PC-3 (cell line): ENCODE data around the gene PSAP. TPM values are rescaled to one million over a fixed set of nuclear protein-coding genes. Genes with fewer than 3 reads are reported as not detected.

Source experiments
- ATAC-seq: fragments of 200-7000 bp; cut with Tn5 transposase; 2 replicates; pipeline ENCODE4 v1.9.1; 2020; ENCODE audit warnings: mild to moderate bottlenecking, moderate library complexity
- BruUV-seq: library from RNA; stranded (reverse); fragments of 400-500 nt; replicated peaks from 2 replicates; lab custom pipeline; 2021; lab: Mats Ljungman, UMichigan
- CTCF ChIA-PET: fragments of 300-600 bp; sonication (Branson Sonifier 250); formaldehyde crosslinking; loops from one replicate; lab custom pipeline; 2022; ENCODE audit warnings: antibody characterized with exemption; lab: Charles Lee
- POLR2A ChIA-PET: fragments of 300-600 bp; sonication (Branson Sonifier 250); formaldehyde crosslinking; loops from one replicate; lab custom pipeline; 2022; ENCODE audit warnings: antibody characterized with exemption; ENCODE audit not compliant: unreplicated experiment; lab: Charles Lee
- DNase-seq: peaks from one replicate; pipeline ENCODE4 v3.0.0-alpha.2; 2015
- H2AFZ ChIP-seq: fragments of 300-600 bp; sonication (generic); 2 replicates; pipeline ENCODE4 v1.6.0; 2016; ENCODE audit warnings: antibody characterized with exemption, low read length
- H3F3A ChIP-seq: fragments of 300-600 bp; sonication (generic); one replicate; pipeline ENCODE4 v1.6.0; 2017; ENCODE audit warnings: antibody characterized with exemption, low read length, control low read depth, mild to moderate bottlenecking; ENCODE audit not compliant: unreplicated experiment
- H3K27ac ChIP-seq: fragments of 300-600 bp; sonication (generic); 2 replicates; pipeline ENCODE4 v1.5.1; 2016; ENCODE audit warnings: mild to moderate bottlenecking, low read length
- H3K27me3 ChIP-seq: fragments of 300-600 bp; sonication (generic); 2 replicates; pipeline ENCODE4 v1.6.1; 2016; ENCODE audit warnings: low read length, mixed read lengths
- H3K36me3 ChIP-seq: fragments of 300-600 bp; sonication (generic); 2 replicates; pipeline ENCODE4 v1.6.1; 2016; ENCODE audit warnings: low read depth, mixed run types, low read length, mixed read lengths
- H3K4me1 ChIP-seq: fragments of 300-600 bp; sonication (generic); 2 replicates; pipeline ENCODE4 v1.5.1; 2016; ENCODE audit warnings: low read length; ENCODE audit not compliant: insufficient read depth
- H3K4me2 ChIP-seq: fragments of 300-600 bp; sonication (generic); 2 replicates; pipeline ENCODE4 v1.6.0; 2016; ENCODE audit warnings: low read length
- H3K4me3 ChIP-seq: fragments of 300-600 bp; sonication (generic); 2 replicates; pipeline ENCODE4 v1.5.1; 2016; ENCODE audit warnings: mild to moderate bottlenecking, low read length, mixed read lengths
- H3K79me2 ChIP-seq: fragments of 300-600 bp; sonication (generic); 2 replicates; pipeline ENCODE4 v1.6.1; 2017; ENCODE audit warnings: low read length, mixed read lengths
- H3K9ac ChIP-seq: fragments of 300-600 bp; sonication (generic); 2 replicates; pipeline ENCODE4 v1.6.0; 2016; ENCODE audit warnings: mild to moderate bottlenecking, low read length
- H3K9me2 ChIP-seq: fragments of 300-600 bp; sonication (generic); replicated peaks from 2 replicates; pipeline ENCODE4 v1.6.1; 2016; ENCODE audit warnings: mixed run types, low read length, mixed read lengths
- H3K9me3 ChIP-seq: fragments of 300-600 bp; sonication (generic); 2 replicates; pipeline ENCODE4 v1.6.1; 2016; ENCODE audit warnings: low read length, mixed read lengths
- H4K20me1 ChIP-seq: fragments of 300-600 bp; sonication (generic); 2 replicates; pipeline ENCODE4 v1.6.1; 2016; ENCODE audit warnings: low read length, mixed read lengths
- CTCF ChIP-seq: fragments of 300-600 bp; sonication (generic); conservative IDR thresholded peaks from 2 replicates; pipeline ENCODE4 v1.5.1; 2017; ENCODE audit warnings: antibody characterized with exemption, low read depth, mild to moderate bottlenecking, low read length
- EZH2 ChIP-seq: fragments of 300-600 bp; sonication (generic); IDR thresholded peaks from one replicate; pipeline ENCODE4 v1.6.1; 2017; ENCODE audit warnings: antibody characterized with exemption, mild to moderate bottlenecking, low read length; ENCODE audit not compliant: unreplicated experiment
- EZH2phosphoT487 ChIP-seq: fragments of 300-600 bp; sonication (generic); IDR thresholded peaks from 2 replicates; pipeline ENCODE4 v1.6.1; 2018; ENCODE audit warnings: mild to moderate bottlenecking, antibody characterized with exemption, low read length, borderline replicate concordance
- intact Hi-C: fragments of 100-400 bp; cut with micrococcal nuclease; formaldehyde crosslinking; loops from 2 replicates; pipeline ENCODE4 v1.9.0; 2023
- total RNA-seq: library from RNA; depleted of rRNA; stranded (reverse); fragments of >200 nt; gene quantifications from 2 replicates; pipeline ENCODE4 v1.2.3, GENCODE V29; 2014

The PSAP gene
- total RNA-seq, 1 experiment from 2014 or later = 334 TPM

GRCh38 chr10:71838264-71839211, 12.5 kb downstream of the PSAP start:
- ATAC-seq = peak; percentile 71
- intact Hi-C loops = loop anchor here (2.0 kb wide), 1 partner anchor 50 kb away; no protein-coding TSS in a partner anchor

GRCh38 chr10:71837098-71837827, 13.8 kb downstream of the PSAP start:
- TF ChIP-seq EZH2phosphoT487 (no peak), CTCF (peak; percentile 43)
- peaks cover 20% of the 10 kb centered on the region for H3K4me1 ChIP-seq
- POLR2A ChIA-PET = interaction anchor here (0.7 kb wide), 1 partner anchor 86 kb away, joined by 3 read pairs; no protein-coding TSS in a partner anchor

More at GRCh38 chr10:71838264-71839211, 12.5 kb downstream of the PSAP start:
- TF ChIP-seq EZH2phosphoT487 = no peak
- no peak for TF ChIP-seq CTCF
- no peak for TF ChIP-seq EZH2
- Histone ChIP-seq H3K36me3 (0 out of 2 replicates have a peak, but pooled peaks cover 3% of the 10 kb centered on the region), H2AFZ (no peak overlapping the region), H3K4me1 (peaks cover 18% of the 10 kb centered on the region), H3F3A (no peaks in the 10 kb centered on the region), H4K20me1 (peaks cover 40% of the 10 kb centered on the region), H3K4me3 (no peak overlapping the region), H3K4me2 (peak overlapping the region; percentile 40; the same call in 1 of the 2 replicates), H3K9me3 (no peaks in the 10 kb centered on the region), H3K27ac (peak overlapping the region; percentile 35), H3K27me3 (no peaks in the 10 kb centered on the region), H3K9me2 (no peaks in the 10 kb centered on the region), H3K79me2 (peaks cover 96% of the 10 kb centered on the region), H3K9ac (no peak overlapping the region)
- BruUV-seq = no TSS peak
- POLR2A ChIA-PET = interaction anchor here (0.5 kb wide), 1 partner anchor 222 kb away, joined by 14 read pairs; no protein-coding TSS in a partner anchor
- CTCF ChIA-PET = interaction anchor here (0.5 to 1.0 kb wide), 2 partner anchors 9 to 58 kb away, joined by 4 to 6 read pairs; no protein-coding TSS in a partner anchor
- DNase-seq = peak; percentile 65

More at GRCh38 chr10:71837098-71837827, 13.8 kb downstream of the PSAP start:
- ATAC-seq (no peak), DNase-seq (no peak)
- Histone ChIP-seq H4K20me1 (peaks cover 41% of the 10 kb centered on the region), H3K79me2 (peaks cover 90% of the 10 kb centered on the region), H3K9me2 (no peaks in the 10 kb centered on the region), H3K4me2 (no peak overlapping the region), H2AFZ (no peak overlapping the region), H3K27ac (peak overlapping the region; percentile 35), H3K4me3 (no peak overlapping the region), H3K9me3 (no peaks in the 10 kb centered on the region), H3K27me3 (no peaks in the 10 kb centered on the region), H3K9ac (no peak overlapping the region), H3F3A (no peaks in the 10 kb centered on the region), H3K36me3 (0 out of 2 replicates have a peak, but pooled peaks cover 4% of the 10 kb centered on the region)
- no TSS peak for BruUV-seq
- CTCF ChIA-PET = interaction anchor here (0.6 to 1.3 kb wide), 2 partner anchors 59 to 491 kb away, joined by 3 to 6 read pairs; no protein-coding TSS in a partner anchor
- intact Hi-C loops = no loop called here
